Activated T-helper 1 cell treated with anti-CD3 and anti-CD28 coated beads, Interleukin-2, amount 50 U/mL, for 16 hours (primary cell): ENCODE data around the gene SOX2.

Source experiments
- DNase-seq, 2 donors: peaks; one replicate each; pipeline ENCODE4 v3.0.0-alpha.2; 2020; ENCODE audit warnings: low read depth in 1 of 2, low spot score in 1 of 2

Gene SOX2

GRCh38 chr3:181722766-181723425, 11.2 kb downstream of the SOX2 start:
- no peak for DNase-seq

- DNase-seq, result no peak
Measured at GRCh38 chr3:181723625-181724191, 12.0 kb downstream of the SOX2 start.

- DNase-seq, result no peak
Measured at GRCh38 chr3:181724192-181724965, 12.7 kb downstream of the SOX2 start.

- DNase-seq, result no peak
Measured at GRCh38 chr3:181725131-181725731, 13.5 kb downstream of the SOX2 start.

- DNase-seq, result no peak
Measured at GRCh38 chr3:181725830-181726229, 14.1 kb downstream of the SOX2 start.

- no peak for DNase-seq
Measured at GRCh38 chr3:181726351-181727330, 14.9 kb downstream of the SOX2 start.

GRCh38 chr3:181727341-181728032, 15.8 kb downstream of the SOX2 start:
- no peak for DNase-seq

GRCh38 chr3:181728470-181729340, 17.0 kb downstream of the SOX2 start:
- no peak for DNase-seq

GRCh38 chr3:181729341-181729869, 17.7 kb downstream of the SOX2 start:
- no peak for DNase-seq

- DNase-seq, result no peak
Measured at GRCh38 chr3:181730316-181730715, 18.6 kb downstream of the SOX2 start.

GRCh38 chr3:181730934-181731333, 19.2 kb downstream of the SOX2 start:
- no peak for DNase-seq

- DNase-seq, result no peak
Measured at GRCh38 chr3:181735911-181736310, 24.2 kb downstream of the SOX2 start.

- DNase-seq, result no peak
Measured at GRCh38 chr3:181738551-181738950, 26.8 kb downstream of the SOX2 start.

- DNase-seq, result no peak
Measured at GRCh38 chr3:181739628-181740027, 27.9 kb downstream of the SOX2 start.

GRCh38 chr3:181741417-181741816, 29.7 kb downstream of the SOX2 start:
- DNase-seq, result no peak

GRCh38 chr3:181752202-181752671, 40.5 kb downstream of the SOX2 start:
- no peak for DNase-seq

GRCh38 chr3:181753391-181753790, 41.7 kb downstream of the SOX2 start:
- no peak for DNase-seq

- DNase-seq, result no peak
Measured at GRCh38 chr3:181755959-181756358, 44.2 kb downstream of the SOX2 start.
